Measurements from ENCODE around the gene FSTL5.

The FSTL5 gene

GRCh38 chr4:161937596-161937995, 226.2 kb downstream of the FSTL5 start:
- peak; percentile 26 for DNase-seq (ENCODE audit: low read depth, low spot score)

GRCh38 chr4:161936625-161937550, 226.9 kb downstream of the FSTL5 start:
- DNase-seq (ENCODE audit: low read depth, low spot score) = peak; percentile 95

- DNase-seq (ENCODE audit: low read depth, low spot score) = no peak
Observed at GRCh38 chr4:161931089-161931488, 232.7 kb downstream of the FSTL5 start.

GRCh38 chr4:161929956-161930355, 233.8 kb downstream of the FSTL5 start:
- DNase-seq (ENCODE audit: low read depth, low spot score) = peak; percentile 60

GRCh38 chr4:161926033-161926828, 237.6 kb downstream of the FSTL5 start:
- peak; percentile 34 for DNase-seq (ENCODE audit: low read depth, low spot score)

GRCh38 chr4:161920304-161921052, 243.3 kb downstream of the FSTL5 start:
- no peak for DNase-seq (ENCODE audit: low read depth, low spot score)

- no peak for DNase-seq (ENCODE audit: low read depth, low spot score)
Observed at GRCh38 chr4:161919442-161920220, 244.2 kb downstream of the FSTL5 start.

GRCh38 chr4:161916035-161916434, 247.8 kb downstream of the FSTL5 start:
- DNase-seq (ENCODE audit: low read depth, low spot score) = no peak

GRCh38 chr4:161907590-161907955, 256.2 kb downstream of the FSTL5 start:
- no peak for DNase-seq (ENCODE audit: low read depth, low spot score)

GRCh38 chr4:161906836-161907589, 256.8 kb downstream of the FSTL5 start:
- no peak for DNase-seq (ENCODE audit: low read depth, low spot score)

- peak; percentile 14 for DNase-seq (ENCODE audit: low read depth, low spot score)
Observed at GRCh38 chr4:161900110-161900509, 263.7 kb downstream of the FSTL5 start.

- no peak for DNase-seq (ENCODE audit: low read depth, low spot score)
Observed at GRCh38 chr4:161894493-161895167, 269.2 kb downstream of the FSTL5 start.

GRCh38 chr4:161894014-161894413, 269.8 kb downstream of the FSTL5 start:
- no peak for DNase-seq (ENCODE audit: low read depth, low spot score)

- no peak for DNase-seq (ENCODE audit: low read depth, low spot score)
Observed at GRCh38 chr4:161893566-161893965, 270.2 kb downstream of the FSTL5 start.

GRCh38 chr4:161892951-161893350, 270.8 kb downstream of the FSTL5 start:
- no peak for DNase-seq (ENCODE audit: low read depth, low spot score)

GRCh38 chr4:161883157-161883556, 280.6 kb downstream of the FSTL5 start:
- DNase-seq (ENCODE audit: low read depth, low spot score) = no peak

- DNase-seq (ENCODE audit: low read depth, low spot score) = no peak
Observed at GRCh38 chr4:161881370-161881769, 282.4 kb downstream of the FSTL5 start.

- peak; percentile 14 for DNase-seq (ENCODE audit: low read depth, low spot score)
Observed at GRCh38 chr4:161869511-161869910, 294.3 kb downstream of the FSTL5 start.

GRCh38 chr4:161856711-161857326, 307.0 kb downstream of the FSTL5 start:
- DNase-seq (ENCODE audit: low read depth, low spot score) = peak; percentile 46
